GM18507 (cell line): Measurements from ENCODE around the gene IRGM.

ENCODE experiments used
- DNase-seq: peaks from one replicate; pipeline ENCODE4 v3.0.0; 2011; ENCODE audit warnings: low read depth; ENCODE audit not compliant: insufficient read length; ENCODE audit errors: extremely low spot score
- FAIRE-seq: peaks from 2 replicates; lab custom pipeline; 2011; peaks lifted over from hg19 to GRCh38; lab: Jason Lieb, UNC

IRGM gene

GRCh38 chr5:150879358-150879757 lies 33.0 kb downstream of the IRGM start:
- DNase-seq (no peak), FAIRE-seq (no peak)

GRCh38 chr5:150895431-150896428 lies 49.4 kb downstream of the IRGM start:
- no peak for DNase-seq
- no peak for FAIRE-seq
